ENCODE results near the gene CSNK2A2. TPM values are rescaled to one million over a fixed set of nuclear protein-coding genes. Genes with fewer than 3 reads are reported as not detected.

The CSNK2A2 gene
- total and polyA plus RNA-seq, 2 donors (not counting 3 experiments of a cell fraction or from before 2014, with no cell fraction given), result 43.3 to 125 TPM

- FAIRE-seq (no peak), DNase-seq (ENCODE audit: low read depth, low spot score) (no peak)
- dilution Hi-C loops (cut with MboI; ENCODE audit: extremely low pct_ligation_motif_present, low sequenced_read_pairs) (no loop called here), intact Hi-C loops (cut with micrococcal nuclease) (no loop called here)
- H3K4me1 ChIP-seq (ENCODE audit: control insufficient read depth, extremely low read depth, insufficient read depth, low read length), result no peaks in the 10 kb centered on the region
- no peaks in the 10 kb centered on the region for H3K79me2 ChIP-seq (ENCODE audit: control insufficient read depth, insufficient read depth, low read length)
- no peaks in the 10 kb centered on the region for H3K27me3 ChIP-seq (ENCODE audit: control insufficient read depth in 2 of 2, insufficient read depth in 2 of 2, low read length in 2 of 2)
- H3K27ac ChIP-seq (ENCODE audit: insufficient read depth, low read depth, low read length), result no peak overlapping the region
- no peak overlapping the region for H3K4me3 ChIP-seq (replicated peaks in 1 of 3; ENCODE audit: insufficient read depth in 1 of 3, low read depth in 1 of 3, low read length in 3 of 3)
- ChIA-PET CTCF (no interaction called here), POLR2A (no interaction called here)
- BruUV-seq (replicated peaks), result no TSS peak
- H3K36me3 ChIP-seq (ENCODE audit: control insufficient read depth in 2 of 2, extremely low read depth in 1 of 2, insufficient read depth in 2 of 2, low read length in 2 of 2), result peaks cover 12 to 23% of the 10 kb centered on the region in 2 experiments
- no peaks in the 10 kb centered on the region for H3K9me3 ChIP-seq (replicated peaks; ENCODE audit: control insufficient read depth, insufficient read depth, low read length)
- no peaks in the 10 kb centered on the region for H4K20me1 ChIP-seq (replicated peaks; ENCODE audit: control insufficient read depth, extremely low read depth, insufficient read depth, low read length)
- no peak overlapping the region for H3K4me2 ChIP-seq (ENCODE audit: insufficient read depth, low read length)
- H3K9ac ChIP-seq (replicated peaks; ENCODE audit: extremely low read depth, insufficient read depth, low read length), result no peak overlapping the region
- H2AFZ ChIP-seq (ENCODE audit: low read depth, low read length), result no peak overlapping the region
- no peaks in the 10 kb centered on the region for H3K9me1 ChIP-seq (replicated peaks; ENCODE audit: control insufficient read depth, extremely low read depth, insufficient read depth, low read length)
- TF ChIP-seq, protein P1, sequence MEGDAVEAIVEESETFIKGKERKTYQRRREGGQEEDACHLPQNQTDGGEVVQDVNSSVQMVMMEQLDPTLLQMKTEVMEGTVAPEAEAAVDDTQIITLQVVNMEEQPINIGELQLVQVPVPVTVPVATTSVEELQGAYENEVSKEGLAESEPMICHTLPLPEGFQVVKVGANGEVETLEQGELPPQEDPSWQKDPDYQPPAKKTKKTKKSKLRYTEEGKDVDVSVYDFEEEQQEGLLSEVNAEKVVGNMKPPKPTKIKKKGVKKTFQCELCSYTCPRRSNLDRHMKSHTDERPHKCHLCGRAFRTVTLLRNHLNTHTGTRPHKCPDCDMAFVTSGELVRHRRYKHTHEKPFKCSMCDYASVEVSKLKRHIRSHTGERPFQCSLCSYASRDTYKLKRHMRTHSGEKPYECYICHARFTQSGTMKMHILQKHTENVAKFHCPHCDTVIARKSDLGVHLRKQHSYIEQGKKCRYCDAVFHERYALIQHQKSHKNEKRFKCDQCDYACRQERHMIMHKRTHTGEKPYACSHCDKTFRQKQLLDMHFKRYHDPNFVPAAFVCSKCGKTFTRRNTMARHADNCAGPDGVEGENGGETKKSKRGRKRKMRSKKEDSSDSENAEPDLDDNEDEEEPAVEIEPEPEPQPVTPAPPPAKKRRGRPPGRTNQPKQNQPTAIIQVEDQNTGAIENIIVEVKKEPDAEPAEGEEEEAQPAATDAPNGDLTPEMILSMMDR (IDR thresholded peaks at IDR 0.05; ENCODE audit: extremely low read depth in 1 of 2, insufficient read depth in 1 of 2, low read depth in 1 of 2, low read length in 2 of 2), result no peak
Observed at GRCh38 chr16:58158725-58159124, 39.2 kb downstream of the CSNK2A2 start.

DNA sequence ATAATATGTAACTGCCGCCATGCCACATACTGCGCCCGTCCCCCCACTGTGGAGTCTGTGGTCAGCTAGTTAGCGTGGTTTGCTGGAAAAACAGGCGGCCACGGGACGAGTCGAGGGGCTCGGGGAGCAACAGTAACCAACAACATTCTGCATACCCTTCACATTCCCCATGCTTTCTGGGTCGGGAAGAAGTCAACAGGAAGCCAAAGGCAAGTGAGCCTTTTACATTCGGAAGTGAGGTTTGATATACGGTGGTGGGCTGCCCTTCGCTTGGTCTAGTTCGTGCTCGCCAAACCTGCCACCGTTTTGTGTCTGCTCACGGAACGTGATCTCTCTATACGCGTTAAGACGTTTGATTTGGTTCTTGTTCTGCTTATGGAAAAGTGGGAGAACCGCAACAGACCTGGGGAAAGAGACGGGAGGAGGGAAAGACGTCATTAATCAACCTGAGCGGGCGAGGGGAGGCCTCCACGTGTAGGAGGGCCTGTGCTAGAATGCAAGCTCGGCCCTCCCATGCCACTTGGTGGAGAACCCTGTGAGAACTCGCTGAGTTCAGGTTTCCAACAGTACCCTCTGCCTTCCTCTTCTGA lies 39.9 kb downstream of the CSNK2A2 start:
- BruUV-seq (replicated peaks), result no TSS peak
- H3K9me1 ChIP-seq (replicated peaks; ENCODE audit: control insufficient read depth, extremely low read depth, insufficient read depth, low read length), result no peaks in the 10 kb centered on the region
- dilution Hi-C loops (cut with MboI; ENCODE audit: extremely low pct_ligation_motif_present, low sequenced_read_pairs) (no loop called here), intact Hi-C loops (cut with micrococcal nuclease) (no loop called here)
- H3K27me3 ChIP-seq (ENCODE audit: control insufficient read depth in 2 of 2, insufficient read depth in 2 of 2, low read length in 2 of 2), result no peaks in the 10 kb centered on the region
- no peak overlapping the region for H3K4me3 ChIP-seq (replicated peaks in 1 of 3; ENCODE audit: insufficient read depth in 1 of 3, low read depth in 1 of 3, low read length in 3 of 3)
- no peak overlapping the region for H3K27ac ChIP-seq (ENCODE audit: insufficient read depth, low read depth, low read length)
- H3K4me1 ChIP-seq (ENCODE audit: control insufficient read depth, extremely low read depth, insufficient read depth, low read length), result no peaks in the 10 kb centered on the region
- H3K9ac ChIP-seq (replicated peaks; ENCODE audit: extremely low read depth, insufficient read depth, low read length), result no peak overlapping the region
- H3K36me3 ChIP-seq (ENCODE audit: control insufficient read depth in 2 of 2, extremely low read depth in 1 of 2, insufficient read depth in 2 of 2, low read length in 2 of 2), result peaks cover 9 to 17% of the 10 kb centered on the region in 2 experiments
- no peak for FAIRE-seq
- no peaks in the 10 kb centered on the region for H4K20me1 ChIP-seq (replicated peaks; ENCODE audit: control insufficient read depth, extremely low read depth, insufficient read depth, low read length)
- no peak overlapping the region for H3K4me2 ChIP-seq (ENCODE audit: insufficient read depth, low read length)
- H3K9me3 ChIP-seq (replicated peaks; ENCODE audit: control insufficient read depth, insufficient read depth, low read length), result no peaks in the 10 kb centered on the region
- POLR2A ChIA-PET, result no interaction called here
- CTCF ChIA-PET, result no interaction called here
- no peaks in the 10 kb centered on the region for H3K79me2 ChIP-seq (ENCODE audit: control insufficient read depth, insufficient read depth, low read length)
- DNase-seq (ENCODE audit: low read depth, low spot score), result no peak
- no peak overlapping the region for H2AFZ ChIP-seq (ENCODE audit: low read depth, low read length)
- TF ChIP-seq MYC (IDR thresholded peaks at IDR 0.05; ENCODE audit: low read depth, low read length) (no peak), GATA2 (IDR thresholded peaks at IDR 0.05; ENCODE audit: insufficient read depth, insufficient read length, low read depth, low read length) (no peak), POLR2A (IDR thresholded peaks at IDR 0.05; ENCODE audit: low read depth, low read length) (no peak), POLR2AphosphoS5 (IDR thresholded peaks at IDR 0.05; ENCODE audit: insufficient read depth, low read depth, low read length) (no peak), JUN (IDR thresholded peaks at IDR 0.05; ENCODE audit: borderline replicate concordance, insufficient read depth, insufficient read length, low read depth) (no peak), EZH2 (IDR thresholded peaks at IDR 0.05; ENCODE audit: borderline replicate concordance, low read depth, low read length, severe bottlenecking) (no peak), FOS (IDR thresholded peaks at IDR 0.05; ENCODE audit: borderline replicate concordance, insufficient read depth, low read length) (no peak)

Data from endothelial cell of umbilical vein (primary cell).